ENCODE results near the gene PIK3AP1. TPM values are rescaled to one million over a fixed set of nuclear protein-coding genes. Genes with fewer than 3 reads are reported as not detected.
"Not testable (repeated sequence)": the region's sequence is repeated elsewhere in the genome, so short reads cannot be mapped to it uniquely, and the experiment has no call there.

Gene PIK3AP1
- total RNA-seq, 1 donor from 2014 or later = 0.49 TPM

- no peaks in the 10 kb centered on the region for H3K4me1 Mint-ChIP-seq (ENCODE audit: low read depth, unreplicated experiment)
- H3K4me3 Mint-ChIP-seq (ENCODE audit: unreplicated experiment) = no peak overlapping the region
- no peaks in the 10 kb centered on the region for H3K9me3 Mint-ChIP-seq (ENCODE audit: unreplicated experiment)
- H3K27ac Mint-ChIP-seq (ENCODE audit: unreplicated experiment) = no peak overlapping the region
- TF ChIP-seq CTCF (IDR thresholded peaks at IDR 0.05; ENCODE audit: partially characterized antibody, unreplicated experiment) = no peak
- H3K36me3 Mint-ChIP-seq (ENCODE audit: unreplicated experiment) = no peaks in the 10 kb centered on the region
- peaks cover 2% of the 10 kb centered on the region for H3K27me3 Mint-ChIP-seq (ENCODE audit: unreplicated experiment)
- no peak for DNase-seq
Measured at GRCh38 chr10:96576277-96576980, 143.9 kb downstream of the PIK3AP1 start.

DNA sequence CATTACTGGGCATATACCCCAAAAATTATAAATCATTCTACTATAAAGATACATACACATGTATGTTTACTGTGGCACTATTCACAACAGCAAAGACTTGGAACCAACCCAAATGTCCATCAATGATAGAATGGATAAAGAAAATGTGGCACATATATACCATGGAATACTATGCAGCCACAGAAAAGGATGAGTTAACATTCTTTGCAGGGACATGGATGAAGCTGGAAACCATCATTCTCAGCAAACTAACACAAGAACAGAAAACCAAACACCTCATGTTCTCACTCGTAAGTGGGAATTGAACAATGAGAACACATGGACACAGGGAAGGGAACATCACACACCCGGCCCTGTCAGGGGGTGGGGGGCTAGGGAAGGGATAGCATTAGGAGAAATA is 145.8 kb downstream of the PIK3AP1 start:
- H3K27ac Mint-ChIP-seq (ENCODE audit: unreplicated experiment); DNase-seq; H3K36me3 Mint-ChIP-seq (ENCODE audit: unreplicated experiment); H3K4me1 Mint-ChIP-seq (ENCODE audit: low read depth, unreplicated experiment); H3K9me3 Mint-ChIP-seq (ENCODE audit: unreplicated experiment); H3K27me3 Mint-ChIP-seq (ENCODE audit: unreplicated experiment); H3K4me3 Mint-ChIP-seq (ENCODE audit: unreplicated experiment): not testable (repeated sequence)

- Mint-ChIP-seq H3K9me3 (ENCODE audit: unreplicated experiment) (no peaks in the 10 kb centered on the region), H3K27ac (ENCODE audit: unreplicated experiment) (no peak overlapping the region), H3K4me3 (ENCODE audit: unreplicated experiment) (no peak overlapping the region), H3K36me3 (ENCODE audit: unreplicated experiment) (no peaks in the 10 kb centered on the region), H3K4me1 (ENCODE audit: low read depth, unreplicated experiment) (no peaks in the 10 kb centered on the region), H3K27me3 (ENCODE audit: unreplicated experiment) (peaks cover 2% of the 10 kb centered on the region)
- no peak for TF ChIP-seq CTCF (IDR thresholded peaks at IDR 0.05; ENCODE audit: partially characterized antibody, unreplicated experiment)
- DNase-seq = no peak
Measured at GRCh38 chr10:96573036-96573435, 147.3 kb downstream of the PIK3AP1 start.

DNA sequence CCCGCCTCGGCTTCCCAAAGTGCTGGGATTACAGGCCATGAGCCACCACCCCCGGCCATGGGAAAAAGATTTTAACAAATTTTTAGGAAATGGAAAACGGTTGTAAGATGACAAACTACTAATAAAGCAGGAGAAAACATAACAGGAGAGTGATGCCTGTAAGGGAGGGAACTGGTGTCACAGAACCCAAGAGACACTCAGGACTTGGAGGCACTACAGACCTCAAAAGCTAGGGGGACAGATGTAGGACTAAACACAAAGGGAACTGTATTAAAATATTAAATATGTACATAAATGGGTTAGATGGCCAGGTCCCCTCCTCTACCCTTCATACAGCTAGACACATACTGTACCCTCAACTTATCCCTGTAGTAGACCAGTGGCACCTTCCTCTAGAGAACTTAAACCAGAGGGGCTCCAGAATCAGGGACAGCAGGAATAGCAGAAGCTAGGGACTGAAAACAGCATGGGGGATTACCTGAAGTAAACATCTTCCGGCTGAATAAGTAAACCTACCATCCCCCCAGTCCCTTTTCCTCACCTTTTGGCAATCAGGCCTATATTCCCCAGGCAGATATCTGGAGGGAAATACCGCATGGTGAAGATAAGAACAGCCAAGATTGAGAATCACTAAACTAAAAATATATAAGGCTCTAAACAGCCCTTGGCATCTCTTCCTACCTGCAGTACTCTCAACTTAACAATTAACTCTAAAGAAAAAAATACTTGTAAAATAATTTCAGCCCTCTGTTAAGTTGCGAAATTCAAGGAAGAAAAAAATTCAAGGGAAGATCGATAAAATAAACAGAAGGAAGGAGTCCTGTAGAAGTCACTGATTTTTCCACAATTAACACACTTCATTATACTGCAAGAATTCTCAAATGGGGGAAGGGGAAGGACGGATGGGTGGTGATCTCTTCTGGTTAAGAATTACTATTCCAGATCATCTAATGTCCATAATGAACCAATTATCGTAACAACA is 149.0 kb downstream of the PIK3AP1 start:
- TF ChIP-seq CTCF (IDR thresholded peaks at IDR 0.05; ENCODE audit: partially characterized antibody, unreplicated experiment) = no peak
- Mint-ChIP-seq H3K36me3 (ENCODE audit: unreplicated experiment) (no peaks in the 10 kb centered on the region), H3K4me3 (ENCODE audit: unreplicated experiment) (no peak overlapping the region), H3K27me3 (ENCODE audit: unreplicated experiment) (peaks cover 3% of the 10 kb centered on the region), H3K4me1 (ENCODE audit: low read depth, unreplicated experiment) (peaks cover 4% of the 10 kb centered on the region), H3K27ac (ENCODE audit: unreplicated experiment) (no peak overlapping the region), H3K9me3 (ENCODE audit: unreplicated experiment) (no peaks in the 10 kb centered on the region)
- DNase-seq = no peak

- no peak overlapping the region for H3K4me3 Mint-ChIP-seq (ENCODE audit: unreplicated experiment)
- DNase-seq = no peak
- no peak for TF ChIP-seq CTCF (IDR thresholded peaks at IDR 0.05; ENCODE audit: partially characterized antibody, unreplicated experiment)
- H3K36me3 Mint-ChIP-seq (ENCODE audit: unreplicated experiment) = no peaks in the 10 kb centered on the region
- H3K27ac Mint-ChIP-seq (ENCODE audit: unreplicated experiment) = no peak overlapping the region
- peaks cover 4% of the 10 kb centered on the region for H3K4me1 Mint-ChIP-seq (ENCODE audit: low read depth, unreplicated experiment)
- H3K9me3 Mint-ChIP-seq (ENCODE audit: unreplicated experiment) = no peaks in the 10 kb centered on the region
- peaks cover 3% of the 10 kb centered on the region for H3K27me3 Mint-ChIP-seq (ENCODE audit: unreplicated experiment)
Measured at GRCh38 chr10:96570511-96570910, 149.8 kb downstream of the PIK3AP1 start.

All from glutamatergic neuron (in vitro differentiated cells).